Stimulated activated CD4-positive, alpha-beta T cell treated with anti-CD3 and anti-CD28 coated beads, Interleukin-15, amount 100 ng/mL, for 24 hours (primary cell): ENCODE results near the gene ITGB7.

Experiments
- DNase-seq: peaks from one replicate; pipeline ENCODE4 v3.0.0-alpha.2; 2020

Gene ITGB7

GRCh38 chr12:53231671-53231920 is 24.5 kb upstream of the ITGB7 start:
- DNase-seq: no peak

DNA sequence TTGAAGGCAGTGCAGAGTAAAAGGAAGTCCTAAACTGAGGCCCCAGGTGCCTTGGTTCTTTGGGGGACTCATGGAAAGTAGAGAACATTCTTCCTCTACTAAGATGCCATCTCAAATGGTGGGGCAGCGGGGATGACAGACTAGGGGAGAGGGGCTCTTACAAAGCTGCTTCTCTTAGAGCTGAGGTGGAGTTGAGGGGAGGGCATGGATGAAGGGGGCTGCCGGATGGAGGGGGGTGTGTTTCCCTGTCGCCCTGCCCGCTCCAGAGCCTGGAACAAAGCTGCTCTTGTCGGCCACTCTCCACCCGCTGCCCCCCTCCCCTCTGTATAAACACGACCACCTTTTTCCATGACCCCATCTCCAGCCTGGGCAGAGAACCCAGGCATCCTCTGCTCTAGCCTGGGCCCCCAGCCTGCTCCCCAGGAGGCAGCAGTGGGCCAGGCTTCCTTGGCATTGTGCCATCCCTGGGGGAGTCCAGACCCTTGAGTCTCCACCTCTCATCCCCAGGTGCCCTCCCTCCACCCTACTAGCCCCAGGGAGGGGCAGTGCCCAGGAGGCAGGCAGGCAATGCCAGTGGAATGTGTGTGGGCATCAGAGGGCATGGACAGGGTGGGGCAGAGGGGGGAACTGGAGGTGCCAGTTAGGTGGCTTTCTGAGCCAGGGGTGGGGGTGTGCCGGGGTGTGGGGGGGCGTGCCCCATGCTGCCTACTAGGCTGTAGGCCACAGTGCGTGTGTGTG is 23.2 kb upstream of the ITGB7 start:
- no peak for DNase-seq

DNA sequence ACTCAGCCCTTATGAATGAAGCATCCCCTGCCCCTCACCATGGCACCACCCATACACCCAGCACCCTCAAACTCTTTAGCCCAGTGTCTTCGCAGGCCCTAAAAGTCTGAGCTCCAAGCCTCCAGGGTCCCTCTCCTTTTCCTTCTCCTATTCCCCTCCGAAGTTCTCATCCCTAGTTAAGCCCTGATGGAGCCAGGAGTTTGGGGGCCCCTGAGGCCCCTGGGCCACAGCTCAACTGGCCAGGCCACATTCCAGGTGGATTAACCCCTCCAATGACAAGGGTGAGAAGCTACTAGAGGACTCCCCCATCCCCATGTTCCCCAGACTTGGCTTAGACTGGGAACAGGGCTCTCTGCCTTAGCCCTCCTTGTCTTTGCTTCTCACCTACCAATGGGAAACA is 22.4 kb upstream of the ITGB7 start:
- no peak for DNase-seq

GRCh38 chr12:53227836-53228235 is 20.8 kb upstream of the ITGB7 start:
- DNase-seq: no peak

DNA sequence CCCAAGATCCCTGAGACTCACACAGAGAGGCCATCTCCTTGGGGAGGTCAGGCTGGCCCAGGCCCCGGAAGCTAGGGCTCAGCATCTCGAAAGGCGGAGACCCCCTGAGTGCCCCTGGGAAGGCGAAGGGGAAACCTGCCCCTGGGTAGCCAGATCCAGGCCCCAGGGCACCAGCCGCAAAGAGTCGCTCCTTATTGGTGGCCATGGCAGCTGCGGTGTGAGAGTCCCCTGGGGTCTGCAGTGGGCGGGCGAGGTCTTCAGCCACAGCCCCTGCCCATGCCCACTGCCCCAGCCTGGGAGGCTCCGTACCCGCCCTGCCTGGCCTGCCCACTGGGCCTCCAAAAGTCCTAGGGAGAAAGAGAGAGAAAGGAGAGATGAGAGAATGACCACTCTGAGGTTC is 20.3 kb upstream of the ITGB7 start:
- no peak for DNase-seq

GRCh38 chr12:53226815-53227214 is 19.8 kb upstream of the ITGB7 start:
- no peak for DNase-seq

DNA sequence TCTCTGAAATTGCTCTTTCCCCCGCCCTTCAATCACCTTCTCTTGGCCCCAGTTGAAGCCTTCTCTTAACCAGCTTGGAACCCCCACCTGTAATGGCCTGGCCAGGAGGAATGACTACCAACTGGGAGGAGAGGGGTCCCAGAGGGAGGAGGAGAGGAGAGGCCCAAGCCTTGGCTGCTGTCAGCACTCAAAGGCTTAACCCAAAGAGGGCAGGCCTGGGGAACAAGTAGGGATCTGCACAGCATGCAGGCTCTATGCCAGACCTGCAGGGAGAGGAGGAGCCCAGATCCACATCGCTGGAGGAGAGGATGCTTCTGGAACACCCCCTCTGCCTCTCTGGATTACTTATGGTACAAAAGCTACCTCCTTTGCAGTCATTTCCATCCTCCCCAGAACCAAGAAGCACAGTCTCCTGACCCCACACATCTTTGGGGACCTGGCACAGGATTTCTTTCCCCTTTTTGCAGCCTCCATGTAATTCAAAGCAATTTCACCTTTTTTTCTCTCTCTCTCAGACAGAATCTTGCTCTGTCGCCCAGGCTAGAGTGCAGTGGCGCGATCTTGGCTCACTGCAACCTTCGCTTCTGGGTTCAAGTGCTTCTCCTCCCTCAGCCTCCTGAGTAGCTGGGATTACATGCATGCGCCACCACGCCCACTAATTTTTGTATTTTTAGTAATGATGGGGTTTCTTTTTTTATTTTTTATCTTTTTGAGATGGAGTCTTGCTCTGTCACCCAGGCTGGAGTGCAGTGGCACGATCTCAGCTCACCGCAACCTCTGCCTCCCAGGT is 18.8 kb upstream of the ITGB7 start:
- DNase-seq: no peak

GRCh38 chr12:53224897-53225634 is 18.0 kb upstream of the ITGB7 start:
- DNase-seq: no peak

DNA sequence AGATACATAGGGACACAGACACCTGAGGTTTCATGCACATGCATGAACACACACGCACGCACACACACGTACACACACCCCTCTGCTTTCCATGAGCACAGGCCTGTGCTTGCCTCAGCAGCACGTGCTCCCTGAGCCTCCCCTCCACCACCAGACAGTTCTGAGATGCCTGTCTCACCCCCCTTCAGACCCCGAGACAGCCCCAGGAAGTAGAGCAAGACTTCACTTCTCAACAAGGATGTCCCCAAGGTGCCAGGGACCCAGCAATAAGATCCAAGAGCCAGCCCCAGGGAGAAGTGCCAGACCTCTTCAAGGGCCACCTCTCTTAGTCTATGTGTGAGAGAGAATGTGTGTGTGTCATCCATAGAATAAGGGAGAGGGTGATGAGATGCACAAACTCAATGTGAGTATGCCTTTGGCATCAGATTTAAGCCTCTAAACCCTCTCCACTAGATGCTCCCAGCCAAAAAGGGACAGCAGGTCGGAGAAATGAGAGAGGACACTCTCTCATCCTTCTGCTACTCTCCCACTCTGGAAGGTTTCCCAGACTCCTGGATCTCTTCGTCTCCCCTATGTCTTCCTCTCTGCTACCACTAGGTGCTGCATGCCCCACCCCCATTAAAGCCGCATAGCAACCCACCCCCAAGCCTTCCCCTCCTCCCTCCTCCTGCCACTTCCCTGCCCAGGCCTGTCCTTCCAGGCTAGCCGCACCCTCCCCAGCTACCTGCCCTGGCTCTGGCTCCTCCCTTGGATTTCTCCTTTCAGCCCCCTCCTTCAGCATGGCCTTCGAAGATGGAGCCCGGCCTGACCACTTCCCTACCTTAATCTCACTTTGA is 17.2 kb upstream of the ITGB7 start:
- no peak for DNase-seq

GRCh38 chr12:53223389-53224060 is 16.5 kb upstream of the ITGB7 start:
- DNase-seq: no peak

GRCh38 chr12:53222806-53223261 is 15.8 kb upstream of the ITGB7 start:
- no peak for DNase-seq

DNA sequence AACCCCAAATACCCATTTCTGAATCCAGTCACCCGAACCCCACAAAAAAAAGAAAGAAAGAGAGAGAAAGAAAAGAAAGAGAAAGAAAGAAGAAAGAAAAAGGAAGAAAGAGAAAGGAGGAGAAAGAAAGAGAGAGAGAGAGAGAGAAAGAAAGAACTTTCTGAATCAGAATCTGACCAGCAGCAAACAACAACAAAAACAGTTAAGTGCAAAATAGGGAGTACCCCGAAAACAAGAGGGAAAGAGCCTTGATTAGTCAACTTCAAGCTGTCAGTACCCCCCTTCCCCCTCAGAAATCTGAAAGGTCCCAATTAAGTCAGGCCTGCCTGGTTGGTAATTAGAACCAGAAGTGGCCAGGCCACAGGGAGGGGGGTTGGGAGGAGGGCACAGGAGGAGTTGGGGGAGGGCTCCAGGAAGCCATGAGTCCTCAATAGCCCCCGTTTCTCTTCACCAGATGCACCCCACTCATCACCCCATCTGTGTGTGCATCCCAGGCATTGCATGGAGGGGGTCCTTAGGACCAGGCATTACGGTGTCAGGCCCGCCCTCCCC is 15.2 kb upstream of the ITGB7 start:
- no peak for DNase-seq

- DNase-seq: peak; percentile 63
Observed at GRCh38 chr12:53221203-53222080, 14.4 kb upstream of the ITGB7 start.

DNA sequence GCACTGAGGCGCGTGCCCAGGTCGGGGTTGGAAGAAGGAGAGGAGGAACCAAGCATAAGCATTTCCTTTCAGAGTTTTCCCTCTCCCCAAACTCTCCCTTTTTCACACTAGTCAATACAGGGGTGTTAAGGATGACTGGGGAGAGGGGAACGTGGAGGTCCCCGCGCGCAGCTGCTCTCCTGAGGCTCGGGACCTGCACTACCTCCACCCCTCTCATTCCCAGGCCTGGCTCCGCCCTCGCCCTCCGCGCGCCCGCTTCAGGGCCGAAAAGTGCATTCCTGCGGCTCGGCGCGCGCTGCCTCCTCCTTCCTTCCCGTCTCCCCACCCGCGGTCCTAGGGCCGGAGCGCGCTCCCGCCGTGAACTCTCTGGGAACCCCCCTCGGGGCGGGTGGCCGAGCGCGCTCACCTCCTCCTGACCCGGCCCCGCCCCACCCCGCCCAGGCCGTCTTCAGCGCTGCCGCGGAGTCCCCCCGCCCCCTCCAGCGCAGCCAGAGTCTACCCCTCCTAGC is 13.7 kb upstream of the ITGB7 start:
- DNase-seq: peak; percentile 88

DNA sequence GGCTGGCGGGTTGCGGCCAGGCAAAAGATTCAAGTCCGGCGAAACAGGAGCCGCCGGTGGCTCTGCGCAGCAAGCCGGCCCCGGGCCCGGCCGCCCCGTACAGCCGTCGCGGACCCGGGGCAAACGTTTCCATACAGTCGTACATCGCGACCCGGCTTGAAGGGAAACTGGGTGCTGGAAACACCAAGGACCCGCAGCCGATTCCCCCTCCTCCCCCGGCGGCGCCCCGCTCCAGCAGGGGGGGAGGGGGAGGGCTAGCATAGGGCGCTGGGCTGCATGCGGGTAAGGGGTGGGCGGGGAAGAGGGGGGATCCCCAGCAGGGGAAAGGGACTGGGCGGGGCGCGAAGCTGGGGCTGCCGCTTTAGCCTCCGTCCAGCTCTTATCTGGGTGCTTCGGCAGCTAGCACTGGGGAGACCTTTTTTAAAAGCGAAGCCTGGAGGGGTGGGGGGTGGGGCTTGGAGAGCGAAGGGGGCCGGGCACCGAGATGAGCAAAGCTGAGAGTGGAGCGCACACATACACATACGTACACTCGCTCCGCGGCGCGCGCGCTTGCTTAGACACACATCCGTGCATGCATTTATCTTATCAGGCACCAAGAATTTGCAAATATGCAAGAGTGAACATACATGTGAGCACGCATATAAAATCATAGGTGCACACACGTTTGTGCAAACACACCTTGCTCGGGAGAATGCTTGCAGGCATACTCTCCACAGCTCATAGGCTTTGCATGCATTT is 13.1 kb upstream of the ITGB7 start:
- DNase-seq: peak; percentile 87

DNA sequence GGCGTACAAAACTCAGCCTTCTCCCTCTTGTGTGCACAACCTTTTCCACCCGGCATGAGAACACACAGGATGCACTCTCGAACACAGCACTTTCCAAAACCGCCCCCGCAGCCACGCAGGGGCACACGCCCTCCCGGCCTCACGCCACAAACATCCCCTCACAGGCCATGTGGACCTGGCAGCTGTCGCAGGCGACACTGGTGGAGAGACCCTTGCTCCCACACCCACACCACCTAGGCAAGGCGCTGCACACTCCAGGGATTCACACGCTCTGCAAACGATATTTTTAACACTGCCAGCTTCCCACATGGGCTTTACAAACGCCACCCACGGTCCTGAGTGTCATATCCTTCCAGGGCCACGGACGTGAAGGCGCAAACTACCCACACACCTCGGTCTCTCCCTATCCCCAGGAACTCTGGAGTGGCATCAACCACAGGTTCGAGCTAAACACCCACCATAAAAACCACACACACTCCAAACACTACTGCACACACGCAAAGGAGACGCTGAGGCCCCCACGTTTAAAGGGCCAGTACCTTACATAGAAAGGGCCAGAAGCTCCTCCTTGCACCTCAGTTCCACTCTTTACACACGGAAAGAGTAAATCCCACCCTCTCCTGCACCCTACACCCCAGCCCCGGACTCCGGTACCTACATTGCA is 12.4 kb upstream of the ITGB7 start:
- DNase-seq: peak; percentile 87

DNA sequence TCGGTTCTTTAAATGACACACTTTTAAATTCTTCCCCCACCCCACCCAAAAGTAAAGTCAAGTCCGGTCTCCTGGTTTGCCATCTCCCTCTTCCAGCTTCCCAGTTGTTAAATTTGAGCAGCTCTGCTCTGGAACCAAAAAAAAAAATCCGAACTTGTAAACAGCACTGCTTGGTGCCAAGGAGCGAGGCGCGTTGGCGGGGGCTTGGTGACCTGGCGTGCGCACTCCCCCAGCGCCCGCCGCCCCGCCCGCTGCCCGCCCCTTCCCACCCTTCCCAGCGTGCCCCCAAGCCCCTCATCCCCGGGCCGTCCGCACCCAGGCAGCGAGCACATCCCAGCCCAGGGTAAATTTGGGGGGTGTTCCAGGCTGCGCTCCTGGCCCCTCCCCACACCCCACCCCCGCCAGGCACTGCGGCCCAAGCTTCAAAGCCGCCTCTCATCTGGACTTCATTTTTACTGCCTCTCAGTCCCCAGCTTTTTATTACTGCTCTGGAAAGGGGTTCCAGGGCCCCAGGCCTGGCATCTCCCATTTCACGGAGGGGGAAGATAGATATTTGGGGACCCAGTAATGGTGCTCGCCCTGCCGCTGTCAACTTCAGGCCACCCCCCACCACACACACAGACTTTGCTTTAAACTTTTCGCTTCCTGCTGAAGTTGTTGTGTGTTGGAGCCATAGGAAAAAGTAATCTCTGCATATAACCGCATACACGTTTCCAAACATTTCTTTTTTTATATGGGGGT is 11.7 kb upstream of the ITGB7 start:
- DNase-seq: no peak

DNA sequence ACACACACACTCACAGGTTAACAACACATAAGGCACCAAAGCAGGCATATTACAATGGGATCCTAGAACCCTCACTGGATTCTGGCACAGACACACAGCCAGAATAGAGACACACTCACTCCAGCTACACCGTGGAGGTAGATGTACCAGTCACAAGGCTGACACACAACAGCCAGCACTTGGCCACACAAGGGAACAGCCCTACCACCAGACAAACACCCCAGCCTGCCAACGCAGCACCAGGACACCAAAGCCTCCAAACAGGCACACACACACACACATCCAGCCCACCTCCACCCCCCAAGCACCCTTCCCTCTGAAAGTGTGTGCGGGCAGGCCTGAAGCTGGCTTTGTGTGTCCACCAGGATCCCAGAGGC is 10.9 kb upstream of the ITGB7 start:
- DNase-seq: no peak
